Ishikawa (cell line): Measurements from ENCODE around the gene RIPOR3.

Experiments
- CEBPB ChIP-seq: IDR thresholded peaks from 2 replicates; pipeline ENCODE4 v1.6.1; 2012
- CREB1 ChIP-seq: IDR thresholded peaks from 2 replicates; pipeline ENCODE4 v1.6.1; 2012; ENCODE audit warnings: low read depth
- EGR1 ChIP-seq: IDR thresholded peaks from 2 replicates; pipeline ENCODE4 v1.6.1; 2012
- EP300 ChIP-seq: IDR thresholded peaks from 2 replicates; pipeline ENCODE4 v1.6.1; 2012; ENCODE audit warnings: borderline replicate concordance
- FOXM1 ChIP-seq: IDR thresholded peaks from 2 replicates; pipeline ENCODE4 v1.6.1; 2012; ENCODE audit warnings: low read depth, borderline replicate concordance
- MAX ChIP-seq: IDR thresholded peaks from 2 replicates; pipeline ENCODE4 v1.6.1; 2012
- NFIC ChIP-seq: IDR thresholded peaks from 2 replicates; pipeline ENCODE4 v1.6.1; 2012
- RAD21 ChIP-seq: IDR thresholded peaks from 2 replicates; pipeline ENCODE4 v1.6.1; 2012; ENCODE audit warnings: low read depth
- REST ChIP-seq: IDR thresholded peaks from 2 replicates; pipeline ENCODE4 v1.6.1; 2012; ENCODE audit warnings: low read depth, mild to moderate bottlenecking
- TAF1 ChIP-seq: IDR thresholded peaks from 2 replicates; pipeline ENCODE4 v1.6.1; 2012; ENCODE audit warnings: low read depth, mild to moderate bottlenecking
- TEAD4 ChIP-seq: IDR thresholded peaks from 2 replicates; pipeline ENCODE4 v1.6.1; 2012
- USF1 ChIP-seq: IDR thresholded peaks from 2 replicates; pipeline ENCODE4 v1.6.1; 2012
- YY1 ChIP-seq: IDR thresholded peaks from 2 replicates; pipeline ENCODE4 v1.6.1; 2012; ENCODE audit warnings: low read depth
- ZBTB7A ChIP-seq: IDR thresholded peaks from 2 replicates; pipeline ENCODE4 v1.6.1; 2012; ENCODE audit warnings: low read depth

Gene RIPOR3

GRCh38 chr20:50717974-50718761 lies 26.8 kb upstream of the RIPOR3 start:
- peak; percentile 40; the same call in 1 of the 2 replicates for TF ChIP-seq RAD21
- TF ChIP-seq MAX, result no peak

GRCh38 chr20:50717312-50717711 lies 26.0 kb upstream of the RIPOR3 start:
- TF ChIP-seq USF1, result no peak
- no peak for TF ChIP-seq ZBTB7A
- no peak for TF ChIP-seq RAD21
- TF ChIP-seq YY1, result no peak
- no peak for TF ChIP-seq NFIC
- TF ChIP-seq TAF1, result no peak
- TF ChIP-seq EP300, result no peak
- TF ChIP-seq CEBPB, result no peak

- TF ChIP-seq ZBTB7A, result no peak
- no peak for TF ChIP-seq REST
- no peak for TF ChIP-seq FOXM1
- no peak for TF ChIP-seq RAD21
- no peak for TF ChIP-seq USF1
- no peak for TF ChIP-seq EGR1
- no peak for TF ChIP-seq YY1
- TF ChIP-seq NFIC, result no peak
- TF ChIP-seq EP300, result no peak
- no peak for TF ChIP-seq TEAD4
- no peak for TF ChIP-seq MAX
These were observed 25.2 kb upstream of the RIPOR3 start for GRCh38 chr20:50716518-50716917.

GRCh38 chr20:50715694-50716093 lies 24.4 kb upstream of the RIPOR3 start:
- TF ChIP-seq YY1 (no peak), CEBPB (no peak), NFIC (no peak), TEAD4 (no peak)

- TF ChIP-seq RAD21 (peak; percentile 64), EGR1 (no peak)
These were observed 22.3 kb upstream of the RIPOR3 start for GRCh38 chr20:50713657-50714101.

- TF ChIP-seq YY1 (no peak), TAF1 (no peak), EP300 (no peak), EGR1 (no peak), MAX (no peak), TEAD4 (no peak), NFIC (no peak), RAD21 (no peak), USF1 (no peak), CREB1 (no peak)
These were observed 21.7 kb upstream of the RIPOR3 start for GRCh38 chr20:50712771-50713656.

GRCh38 chr20:50711113-50711825 lies 19.9 kb upstream of the RIPOR3 start:
- TF ChIP-seq YY1 (no peak), RAD21 (no peak), NFIC (no peak), MAX (no peak), REST (no peak), EP300 (no peak), FOXM1 (no peak), ZBTB7A (no peak), CREB1 (no peak), USF1 (no peak), CEBPB (no peak), TAF1 (no peak), EGR1 (no peak), TEAD4 (no peak)
